Neural progenitor cell (in vitro differentiated cells): ENCODE results near the gene ZNF823. TPM values are rescaled to one million over a fixed set of nuclear protein-coding genes. Genes with fewer than 3 reads are reported as not detected.

Experiments used
- DNase-seq: peaks from one replicate; pipeline ENCODE4 v3.0.0-alpha.2; 2016; ENCODE audit warnings: low spot score
- H2AFZ ChIP-seq: fragments of 200-600 bp; sonication (generic); replicated peaks from 2 replicates; pipeline ENCODE4 v1.6.1; 2016; ENCODE audit warnings: antibody characterized with exemption
- H3F3A ChIP-seq: fragments of 200-600 bp; sonication (generic); 2 replicates; pipeline ENCODE4 v1.6.1; 2016; ENCODE audit warnings: antibody characterized with exemption, low read depth
- H3K27ac ChIP-seq: fragments of 200-600 bp; sonication (generic); 2 replicates; pipeline ENCODE4 v1.5.1; 2016; ENCODE audit warnings: mild to moderate bottlenecking
- H3K27me3 ChIP-seq: fragments of 200-600 bp; sonication (generic); 2 replicates; pipeline ENCODE4 v1.6.1; 2016; ENCODE audit warnings: mild to moderate bottlenecking, moderate library complexity
- H3K36me3 ChIP-seq: fragments of 200-600 bp; sonication (generic); 2 replicates; pipeline ENCODE4 v1.5.1; 2016
- H3K4me1 ChIP-seq: fragments of 200-600 bp; sonication (generic); 2 replicates; pipeline ENCODE4 v1.6.1; 2016; ENCODE audit warnings: mixed run types
- H3K4me2 ChIP-seq: fragments of 200-600 bp; sonication (generic); 2 replicates; pipeline ENCODE4 v1.6.1; 2016
- H3K4me3 ChIP-seq: fragments of 200-600 bp; sonication (generic); 2 replicates; pipeline ENCODE4 v1.5.1; 2016
- H3K79me2 ChIP-seq: fragments of 200-600 bp; sonication (generic); 2 replicates; pipeline ENCODE4 v1.6.1; 2016; ENCODE audit warnings: low read depth
- H3K9ac ChIP-seq: fragments of 200-600 bp; sonication (generic); 2 replicates; pipeline ENCODE4 v1.6.1; 2016
- H3K9me3 ChIP-seq: fragments of 200-600 bp; sonication (generic); 2 replicates; pipeline ENCODE4 v1.5.1; 2016; ENCODE audit warnings: low read depth
- H4K20me1 ChIP-seq: fragments of 200-600 bp; sonication (generic); 2 replicates; pipeline ENCODE4 v1.6.1; 2016; ENCODE audit warnings: low read depth
- H3K27ac Mint-ChIP-seq: 3 replicates; pipeline ENCODE4 v1.8.0; 2021; ENCODE audit warnings: mixed read lengths
- H3K27me3 Mint-ChIP-seq: 2 replicates; pipeline ENCODE4 v1.8.0; 2022; ENCODE audit warnings: low read depth, mild to moderate bottlenecking, inconsistent platforms, moderate library complexity, mixed read lengths; ENCODE audit not compliant: insufficient read depth
- H3K36me3 Mint-ChIP-seq: 3 replicates; pipeline ENCODE4 v1.8.0; 2021; ENCODE audit warnings: mixed read lengths
- H3K4me1 Mint-ChIP-seq: 3 replicates; pipeline ENCODE4 v1.8.0; 2021; ENCODE audit warnings: mixed read lengths
- H3K4me3 Mint-ChIP-seq: 3 replicates; pipeline ENCODE4 v1.8.0; 2021; ENCODE audit warnings: mild to moderate bottlenecking, moderate library complexity, mixed read lengths
- H3K9me3 Mint-ChIP-seq: 3 replicates; pipeline ENCODE4 v1.8.0; 2020; ENCODE audit warnings: mixed read lengths
- EZH2 ChIP-seq: fragments of 200-600 bp; sonication (generic); IDR thresholded peaks from 2 replicates; pipeline ENCODE4 v1.6.1; 2017; ENCODE audit warnings: antibody characterized with exemption, mild to moderate bottlenecking, moderate library complexity
- EZH2phosphoT487 ChIP-seq: fragments of 200-600 bp; sonication (generic); IDR thresholded peaks from 2 replicates; pipeline ENCODE4 v1.6.1; 2017; ENCODE audit warnings: antibody characterized with exemption
- total RNA-seq: library from RNA; depleted of rRNA; stranded (reverse); fragments of >200 nt; gene quantifications from 2 replicates; pipeline ENCODE4 v1.2.3, GENCODE V29; 2015; ENCODE audit warnings: low replicate concordance
- TF ChIP-seq, protein P1 (sequence below): fragments of 200-600 bp; sonication (generic); IDR thresholded peaks from 2 replicates; pipeline ENCODE4 v1.5.1; 2017; ENCODE audit warnings: antibody characterized with exemption, mild to moderate bottlenecking

The ZNF823 gene
- total RNA-seq, 1 donor from 2014 or later: 12.3 TPM

DNA sequence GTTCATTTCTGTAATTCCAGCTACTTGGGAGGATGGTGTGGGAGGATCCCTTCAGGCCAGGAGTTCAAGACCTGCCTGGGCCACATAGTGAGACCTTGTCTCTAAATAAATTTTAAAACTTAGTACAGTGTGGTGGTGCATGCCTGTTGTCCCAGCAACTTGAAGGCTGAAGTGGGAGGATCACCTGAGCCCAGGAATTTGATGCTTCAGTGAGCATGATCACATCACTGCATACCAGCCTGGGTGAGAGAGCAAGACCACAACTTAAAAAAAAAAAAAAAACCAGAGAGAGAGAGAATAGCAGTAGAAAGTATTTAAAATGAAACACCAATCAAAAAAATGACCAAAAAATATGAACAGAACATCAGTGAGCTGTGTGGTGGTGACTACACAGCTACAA, 7.1 kb upstream of the ZNF823 start:
- Histone ChIP-seq H3K9ac (no peak overlapping the region), H3K79me2 (no peaks in the 10 kb centered on the region), H3K36me3 (peaks cover 3% of the 10 kb centered on the region), H3K27me3 (peaks cover 19% of the 10 kb centered on the region), H3K27ac (no peak overlapping the region), H3K4me1 (no peaks in the 10 kb centered on the region), H3F3A (no peaks in the 10 kb centered on the region), H2AFZ (no peak overlapping the region), H3K9me3 (no peaks in the 10 kb centered on the region), H3K4me2 (no peak overlapping the region), H3K4me3 (no peak overlapping the region), H4K20me1 (no peaks in the 10 kb centered on the region)
- TF ChIP-seq EZH2phosphoT487 (no peak), EZH2 (no peak)
- TF ChIP-seq, protein P1, sequence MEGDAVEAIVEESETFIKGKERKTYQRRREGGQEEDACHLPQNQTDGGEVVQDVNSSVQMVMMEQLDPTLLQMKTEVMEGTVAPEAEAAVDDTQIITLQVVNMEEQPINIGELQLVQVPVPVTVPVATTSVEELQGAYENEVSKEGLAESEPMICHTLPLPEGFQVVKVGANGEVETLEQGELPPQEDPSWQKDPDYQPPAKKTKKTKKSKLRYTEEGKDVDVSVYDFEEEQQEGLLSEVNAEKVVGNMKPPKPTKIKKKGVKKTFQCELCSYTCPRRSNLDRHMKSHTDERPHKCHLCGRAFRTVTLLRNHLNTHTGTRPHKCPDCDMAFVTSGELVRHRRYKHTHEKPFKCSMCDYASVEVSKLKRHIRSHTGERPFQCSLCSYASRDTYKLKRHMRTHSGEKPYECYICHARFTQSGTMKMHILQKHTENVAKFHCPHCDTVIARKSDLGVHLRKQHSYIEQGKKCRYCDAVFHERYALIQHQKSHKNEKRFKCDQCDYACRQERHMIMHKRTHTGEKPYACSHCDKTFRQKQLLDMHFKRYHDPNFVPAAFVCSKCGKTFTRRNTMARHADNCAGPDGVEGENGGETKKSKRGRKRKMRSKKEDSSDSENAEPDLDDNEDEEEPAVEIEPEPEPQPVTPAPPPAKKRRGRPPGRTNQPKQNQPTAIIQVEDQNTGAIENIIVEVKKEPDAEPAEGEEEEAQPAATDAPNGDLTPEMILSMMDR: no peak
- Mint-ChIP-seq H3K36me3 (no peaks in the 10 kb centered on the region), H3K4me1 (no peaks in the 10 kb centered on the region), H3K9me3 (peaks cover 30% of the 10 kb centered on the region), H3K27ac (no peak overlapping the region), H3K4me3 (no peak overlapping the region), H3K27me3 (peaks cover 7% of the 10 kb centered on the region)
- DNase-seq: no peak

DNA sequence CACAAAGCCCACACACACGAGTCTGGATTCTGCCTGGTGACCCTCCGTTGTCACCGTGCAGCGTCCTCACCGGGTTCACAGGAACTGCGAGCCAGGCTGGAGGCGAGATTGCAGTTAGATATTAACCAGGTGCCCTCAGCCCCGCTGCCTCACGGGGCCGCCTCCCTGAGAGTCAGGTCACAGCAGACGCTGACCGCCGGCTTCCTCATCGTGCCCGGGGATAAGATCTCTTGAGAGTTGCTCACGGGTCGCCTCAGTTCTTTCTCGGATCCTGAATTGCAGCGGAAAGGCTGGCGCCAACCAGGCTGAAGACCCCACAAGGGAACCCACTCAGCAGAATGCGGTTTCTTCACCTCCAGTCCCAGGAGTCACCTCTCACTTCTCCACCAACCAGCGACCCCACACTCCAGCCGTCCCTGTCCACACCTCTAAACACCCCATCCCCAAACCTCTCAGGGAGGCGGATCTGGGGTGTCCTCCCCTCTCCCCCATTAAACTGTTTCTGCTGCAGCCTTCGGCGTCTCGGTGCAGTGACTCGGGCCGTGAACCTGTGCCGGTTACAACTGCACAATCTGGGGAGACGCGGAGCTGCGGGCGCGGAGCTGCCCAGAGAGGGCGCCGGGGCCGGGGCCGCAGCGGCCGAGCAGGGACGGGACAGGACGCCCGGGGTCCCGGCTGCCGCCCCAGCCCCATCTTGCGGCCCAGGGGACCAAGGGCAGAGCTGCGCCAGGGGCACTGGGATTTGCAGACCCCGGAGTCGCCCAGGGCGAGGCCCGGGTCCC, 591 bp downstream of the ZNF823 start:
- H4K20me1 ChIP-seq: no peaks in the 10 kb centered on the region
- TF ChIP-seq, protein P1: peak; percentile 28
- no peak for TF ChIP-seq EZH2phosphoT487
- no peak for TF ChIP-seq EZH2
- peak overlapping the region; percentile 85 for H3K4me3 ChIP-seq
- H3F3A ChIP-seq: peaks cover 9% of the 10 kb centered on the region
- peak overlapping the region; percentile 62 for H3K9ac ChIP-seq
- Mint-ChIP-seq H3K4me1 (peaks cover 14% of the 10 kb centered on the region), H3K9me3 (peaks cover 15% of the 10 kb centered on the region), H3K27me3 (peaks cover 2% of the 10 kb centered on the region), H3K36me3 (peaks cover 22% of the 10 kb centered on the region), H3K27ac (peak overlapping the region; percentile 94), H3K4me3 (peak overlapping the region; percentile 100)
- H3K4me1 ChIP-seq: peaks cover 12% of the 10 kb centered on the region
- peak overlapping the region; percentile 42 for H3K27ac ChIP-seq
- H3K9me3 ChIP-seq: no peaks in the 10 kb centered on the region
- no peaks in the 10 kb centered on the region for H3K36me3 ChIP-seq
- peaks cover 38% of the 10 kb centered on the region for H3K27me3 ChIP-seq
- peak overlapping the region; percentile 75 for H2AFZ ChIP-seq
- H3K4me2 ChIP-seq: peak overlapping the region; percentile 93
- peak; percentile 71 for DNase-seq
- H3K79me2 ChIP-seq: peaks cover 16% of the 10 kb centered on the region

DNA sequence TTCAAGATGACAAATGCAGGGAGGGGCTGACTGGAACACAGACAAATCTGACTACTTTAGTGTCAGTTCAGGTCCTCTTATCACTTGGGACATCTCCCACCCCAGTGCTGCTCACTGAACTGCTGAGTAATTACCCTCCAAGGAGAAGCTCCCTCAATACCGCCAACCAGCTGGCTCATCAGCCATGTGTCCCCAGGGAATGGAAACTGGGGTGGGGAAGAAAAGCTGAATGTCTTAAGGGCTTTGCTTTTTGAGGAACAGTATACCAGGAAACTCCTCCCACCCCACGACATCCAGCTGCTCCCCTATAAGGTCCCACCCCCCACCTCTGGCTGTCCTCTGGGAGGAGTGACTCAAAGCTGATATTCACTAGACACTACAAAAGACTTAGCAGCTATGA, 2.0 kb downstream of the ZNF823 start:
- H3K4me1 Mint-ChIP-seq: peaks cover 14% of the 10 kb centered on the region
- Histone ChIP-seq H3K36me3 (no peaks in the 10 kb centered on the region), H4K20me1 (no peaks in the 10 kb centered on the region), H2AFZ (no peak overlapping the region), H3K9ac (no peak overlapping the region), H3F3A (peaks cover 9% of the 10 kb centered on the region), H3K27ac (no peak overlapping the region), H3K4me1 (peaks cover 12% of the 10 kb centered on the region), H3K4me3 (no peak overlapping the region), H3K4me2 (no peak overlapping the region), H3K9me3 (no peaks in the 10 kb centered on the region), H3K27me3 (peaks cover 28% of the 10 kb centered on the region), H3K79me2 (peaks cover 16% of the 10 kb centered on the region)
- H3K27ac Mint-ChIP-seq: no peak overlapping the region
- no peak for DNase-seq
- peak overlapping the region; percentile 100 for H3K4me3 Mint-ChIP-seq
- peaks cover 28% of the 10 kb centered on the region for H3K36me3 Mint-ChIP-seq
- H3K9me3 Mint-ChIP-seq: peaks cover 22% of the 10 kb centered on the region
- peaks cover 2% of the 10 kb centered on the region for H3K27me3 Mint-ChIP-seq
- TF ChIP-seq EZH2phosphoT487: no peak
- TF ChIP-seq, protein P1: no peak
- TF ChIP-seq EZH2: no peak
